HG02840 (cell line): ENCODE measurements around the gene KLHL9.
"Not testable (repeated sequence)": the region's sequence is repeated elsewhere in the genome, so short reads cannot be mapped to it uniquely, and the experiment has no call there.

Source experiments
- ATAC-seq: cut with Tn5 transposase; IDR thresholded peaks from one replicate; pipeline ENCODE4 v1.9.1; 2021; ENCODE audit warnings: mild to moderate bottlenecking, moderate library complexity, moderate number of reproducible peaks; ENCODE audit not compliant: unreplicated experiment, low FRiP score

The KLHL9 gene

GRCh38 chr9:21334701-21335632, at the start of gene KLHL9:
KLHL9 (minus strand) TSS chr9:21335404; CDS start chr9:21334859, 545 bp downstream.
- peak; percentile 88 for ATAC-seq

GRCh38 chr9:21383627-21384026, 48.4 kb upstream of the KLHL9 start:
- ATAC-seq = no peak

GRCh38 chr9:21381448-21382339, 46.5 kb upstream of the KLHL9 start:
- peak; percentile 99 for ATAC-seq

GRCh38 chr9:21371467-21371866, 36.3 kb upstream of the KLHL9 start:
- ATAC-seq = not testable (repeated sequence)

GRCh38 chr9:21367957-21368356, 32.8 kb upstream of the KLHL9 start, which contains the start of gene IFNA13:
IFNA13 (minus strand) TSS chr9:21368057; CDS start chr9:21368010, 47 bp downstream.
- no peak for ATAC-seq

- ATAC-seq = peak; percentile 75
Measured at GRCh38 chr9:21367169-21367568, 32.0 kb upstream of the KLHL9 start.

GRCh38 chr9:21362287-21362686, 27.1 kb upstream of the KLHL9 start:
- ATAC-seq = no peak

- peak; percentile 96 for ATAC-seq
Measured at GRCh38 chr9:21357479-21358460, 22.6 kb upstream of the KLHL9 start.

GRCh38 chr9:21350787-21351186, 15.6 kb upstream of the KLHL9 start, which contains the start of gene IFNA6:
IFNA6 (minus strand) TSS chr9:21350887; CDS start chr9:21350887, 0 bp downstream.
- no peak for ATAC-seq

- no peak for ATAC-seq
Measured at GRCh38 chr9:21348430-21348970, 13.3 kb upstream of the KLHL9 start.

GRCh38 chr9:21340735-21341134, 5.5 kb upstream of the KLHL9 start:
- ATAC-seq = no peak

- no peak for ATAC-seq
Measured at GRCh38 chr9:21336457-21336856, 1.3 kb upstream of the KLHL9 start.

GRCh38 chr9:21333226-21333625, 2.0 kb downstream of the KLHL9 start:
- no peak for ATAC-seq

- ATAC-seq = no peak
Measured at GRCh38 chr9:21331676-21332402, 3.4 kb downstream of the KLHL9 start.

- ATAC-seq = peak; percentile 72
Measured at GRCh38 chr9:21326526-21327139, 8.6 kb downstream of the KLHL9 start.

GRCh38 chr9:21324047-21324446, 11.2 kb downstream of the KLHL9 start:
- no peak for ATAC-seq

- ATAC-seq = no peak
Measured at GRCh38 chr9:21322911-21323461, 12.2 kb downstream of the KLHL9 start.

GRCh38 chr9:21320465-21320864, 14.7 kb downstream of the KLHL9 start:
- no peak for ATAC-seq
